ENCODE measurements around the gene XK.

Gene XK

GRCh38 chrX:37651921-37652452 is 33.6 kb upstream of the XK start:
- Histone ChIP-seq H3K79me2 (ENCODE audit: insufficient read depth, low read length) (no peaks in the 10 kb centered on the region), H2AFZ (ENCODE audit: low read length) (no peak overlapping the region), H3K4me2 (ENCODE audit: low read depth, low read length, poor library complexity, severe bottlenecking) (peak overlapping the region; percentile 50), H3K9me2 (replicated peaks; ENCODE audit: low read depth, low read length) (no peaks in the 10 kb centered on the region), H3K9ac (ENCODE audit: low read depth, low read length, poor library complexity, severe bottlenecking) (no peak overlapping the region), H3K4me3 (ENCODE audit: low read length, poor library complexity, severe bottlenecking) (no peak overlapping the region), H3K27me3 (ENCODE audit: insufficient read depth, low read length, poor library complexity, severe bottlenecking) (no peaks in the 10 kb centered on the region), H3K9me3 (ENCODE audit: insufficient read depth, low read depth, low read length) (no peaks in the 10 kb centered on the region), H3F3A (ENCODE audit: low read depth) (no peaks in the 10 kb centered on the region), H4K20me1 (ENCODE audit: insufficient read depth, low read length, poor library complexity, severe bottlenecking) (no peaks in the 10 kb centered on the region), H3K36me3 (ENCODE audit: insufficient read depth, low read length) (no peaks in the 10 kb centered on the region), H3K4me1 (ENCODE audit: insufficient read depth, low read length, poor library complexity, severe bottlenecking) (peaks cover 20% of the 10 kb centered on the region)
- TF ChIP-seq, protein P1, sequence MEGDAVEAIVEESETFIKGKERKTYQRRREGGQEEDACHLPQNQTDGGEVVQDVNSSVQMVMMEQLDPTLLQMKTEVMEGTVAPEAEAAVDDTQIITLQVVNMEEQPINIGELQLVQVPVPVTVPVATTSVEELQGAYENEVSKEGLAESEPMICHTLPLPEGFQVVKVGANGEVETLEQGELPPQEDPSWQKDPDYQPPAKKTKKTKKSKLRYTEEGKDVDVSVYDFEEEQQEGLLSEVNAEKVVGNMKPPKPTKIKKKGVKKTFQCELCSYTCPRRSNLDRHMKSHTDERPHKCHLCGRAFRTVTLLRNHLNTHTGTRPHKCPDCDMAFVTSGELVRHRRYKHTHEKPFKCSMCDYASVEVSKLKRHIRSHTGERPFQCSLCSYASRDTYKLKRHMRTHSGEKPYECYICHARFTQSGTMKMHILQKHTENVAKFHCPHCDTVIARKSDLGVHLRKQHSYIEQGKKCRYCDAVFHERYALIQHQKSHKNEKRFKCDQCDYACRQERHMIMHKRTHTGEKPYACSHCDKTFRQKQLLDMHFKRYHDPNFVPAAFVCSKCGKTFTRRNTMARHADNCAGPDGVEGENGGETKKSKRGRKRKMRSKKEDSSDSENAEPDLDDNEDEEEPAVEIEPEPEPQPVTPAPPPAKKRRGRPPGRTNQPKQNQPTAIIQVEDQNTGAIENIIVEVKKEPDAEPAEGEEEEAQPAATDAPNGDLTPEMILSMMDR (conservative IDR thresholded peaks at IDR 0.05; ENCODE audit: low read length), result no peak
- TF ChIP-seq EZH2phosphoT487 (IDR thresholded peaks at IDR 0.05; ENCODE audit: borderline replicate concordance), result no peak

DNA sequence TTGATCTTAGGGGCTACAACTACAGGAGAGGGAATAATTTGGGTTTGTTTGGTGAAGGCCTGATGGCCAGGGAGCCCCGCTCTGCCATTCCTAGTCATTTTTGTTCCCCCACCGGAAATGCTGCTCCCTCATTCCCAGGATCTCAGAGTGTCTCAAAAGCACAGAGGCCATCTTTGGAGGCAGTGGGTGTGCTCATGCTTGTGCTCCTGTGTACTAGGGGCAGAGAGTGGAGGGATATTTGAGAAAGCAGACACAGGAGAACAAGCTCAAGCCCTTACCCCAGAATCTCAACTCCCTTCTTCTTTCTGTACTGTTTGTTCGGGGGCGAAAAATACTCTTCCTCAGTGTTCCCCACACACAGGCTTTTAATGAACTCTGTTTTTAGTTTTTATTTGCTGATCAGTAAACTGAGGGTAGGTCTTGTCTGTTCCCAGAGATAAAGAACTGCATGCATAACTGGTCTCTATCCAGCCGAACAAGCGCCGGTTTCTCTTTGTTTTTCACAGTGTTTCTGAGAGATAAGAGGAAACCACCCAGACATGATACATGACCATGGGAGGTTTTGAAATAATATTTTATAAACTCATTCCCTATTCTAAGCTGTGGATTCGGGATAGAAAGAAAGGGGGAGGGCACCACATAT is 32.9 kb upstream of the XK start:
- no peaks in the 10 kb centered on the region for H4K20me1 ChIP-seq (ENCODE audit: insufficient read depth, low read length, poor library complexity, severe bottlenecking)
- H3K9me2 ChIP-seq (replicated peaks; ENCODE audit: low read depth, low read length), result no peaks in the 10 kb centered on the region
- H2AFZ ChIP-seq (ENCODE audit: low read length), result no peak overlapping the region
- H3K9me3 ChIP-seq (ENCODE audit: insufficient read depth, low read depth, low read length), result no peaks in the 10 kb centered on the region
- H3K9ac ChIP-seq (ENCODE audit: low read depth, low read length, poor library complexity, severe bottlenecking), result no peak overlapping the region
- H3F3A ChIP-seq (ENCODE audit: low read depth), result no peaks in the 10 kb centered on the region
- no peaks in the 10 kb centered on the region for H3K36me3 ChIP-seq (ENCODE audit: insufficient read depth, low read length)
- peak overlapping the region; percentile 50 for H3K4me2 ChIP-seq (ENCODE audit: low read depth, low read length, poor library complexity, severe bottlenecking)
- H3K27me3 ChIP-seq (ENCODE audit: insufficient read depth, low read length, poor library complexity, severe bottlenecking), result no peaks in the 10 kb centered on the region
- no peak for TF ChIP-seq EZH2phosphoT487 (IDR thresholded peaks at IDR 0.05; ENCODE audit: borderline replicate concordance)
- no peak overlapping the region for H3K4me3 ChIP-seq (ENCODE audit: low read length, poor library complexity, severe bottlenecking)
- peaks cover 20% of the 10 kb centered on the region for H3K4me1 ChIP-seq (ENCODE audit: insufficient read depth, low read length, poor library complexity, severe bottlenecking)
- no peaks in the 10 kb centered on the region for H3K79me2 ChIP-seq (ENCODE audit: insufficient read depth, low read length)

GRCh38 chrX:37653397-37654085 is 32.0 kb upstream of the XK start:
- Histone ChIP-seq H3K27me3 (ENCODE audit: insufficient read depth, low read length, poor library complexity, severe bottlenecking) (no peaks in the 10 kb centered on the region), H3F3A (ENCODE audit: low read depth) (no peaks in the 10 kb centered on the region), H3K9me2 (replicated peaks; ENCODE audit: low read depth, low read length) (no peaks in the 10 kb centered on the region), H3K4me1 (ENCODE audit: insufficient read depth, low read length, poor library complexity, severe bottlenecking) (peaks cover 20% of the 10 kb centered on the region), H3K9ac (ENCODE audit: low read depth, low read length, poor library complexity, severe bottlenecking) (no peak overlapping the region), H3K36me3 (ENCODE audit: insufficient read depth, low read length) (no peaks in the 10 kb centered on the region), H3K9me3 (ENCODE audit: insufficient read depth, low read depth, low read length) (no peaks in the 10 kb centered on the region), H2AFZ (ENCODE audit: low read length) (no peak overlapping the region), H3K4me2 (ENCODE audit: low read depth, low read length, poor library complexity, severe bottlenecking) (no peak overlapping the region), H4K20me1 (ENCODE audit: insufficient read depth, low read length, poor library complexity, severe bottlenecking) (no peaks in the 10 kb centered on the region), H3K79me2 (ENCODE audit: insufficient read depth, low read length) (no peaks in the 10 kb centered on the region), H3K4me3 (ENCODE audit: low read length, poor library complexity, severe bottlenecking) (no peak overlapping the region)
- TF ChIP-seq EZH2phosphoT487 (IDR thresholded peaks at IDR 0.05; ENCODE audit: borderline replicate concordance), result no peak
- TF ChIP-seq, protein P1 (conservative IDR thresholded peaks at IDR 0.05; ENCODE audit: low read length), result no peak

All from Loucy (cell line).